HCT116 (cell line): Measurements from ENCODE around the gene CYP4F12.
A peak's percentile ranks its signal among the peaks of the same experiment; 100 is the strongest.

ENCODE experiments used
- CTCF ChIP-seq, 3 experiments: fragments of 200-600 bp in 1 of 3; sonication (generic) in 1 of 3; IDR thresholded peaks in 2 of 3; conservative IDR thresholded peaks in 1 of 3; 2 replicates each; pipeline ENCODE4 v1.5.1; 2012 to 2017; ENCODE audit warnings: low read depth in 2 of 3, low read length in 2 of 3, antibody characterized with exemption in 1 of 3, borderline replicate concordance in 1 of 3, control low read depth in 1 of 3, mild to moderate bottlenecking in 1 of 3, mixed read lengths in 1 of 3, mixed run types in 1 of 3, moderate library complexity in 1 of 3; ENCODE audit not compliant: insufficient read depth in 1 of 3
- EZH2 ChIP-seq: fragments of 200-600 bp; sonication (generic); IDR thresholded peaks from 2 replicates; pipeline ENCODE4 v1.6.1; 2017; ENCODE audit warnings: antibody characterized with exemption, mixed run types
- JUND ChIP-seq: IDR thresholded peaks from 2 replicates; pipeline ENCODE4 v1.6.1; 2012
- MAX ChIP-seq: IDR thresholded peaks from 2 replicates; pipeline ENCODE4 v1.6.1; 2012
- POLR2A ChIP-seq: IDR thresholded peaks from 2 replicates; pipeline ENCODE4 v1.7.0; 2011; ENCODE audit warnings: borderline replicate concordance; ENCODE audit not compliant: insufficient read depth, insufficient read length; ENCODE audit errors: extremely low read depth
- POLR2AphosphoS5 ChIP-seq: IDR thresholded peaks from 2 replicates; pipeline ENCODE4 v1.6.1; 2011; ENCODE audit warnings: mild to moderate bottlenecking, low read depth, low read length, moderate library complexity
- RAD21 ChIP-seq: IDR thresholded peaks from 2 replicates; pipeline ENCODE4 v1.6.1; 2012; ENCODE audit warnings: low read depth, mild to moderate bottlenecking
- REST ChIP-seq: IDR thresholded peaks from 2 replicates; pipeline ENCODE4 v1.6.1; 2012; ENCODE audit warnings: low read depth
- SIN3A ChIP-seq: IDR thresholded peaks from 2 replicates; pipeline ENCODE4 v1.6.1; 2012; ENCODE audit warnings: low read depth
- SP1 ChIP-seq: IDR thresholded peaks from 2 replicates; pipeline ENCODE4 v1.6.1; 2012; ENCODE audit warnings: low read depth
- TCF7L2 ChIP-seq: IDR thresholded peaks from 2 replicates; pipeline ENCODE4 v1.7.0; 2011; ENCODE audit warnings: borderline replicate concordance, inconsistent platforms; ENCODE audit not compliant: insufficient read depth, insufficient read length; ENCODE audit errors: extremely low read depth

GRCh38 chr19:15652559-15653278, 20.2 kb upstream of the CYP4F12 start:
- TF ChIP-seq RAD21 (no peak), POLR2AphosphoS5 (no peak), CTCF (IDR thresholded peaks at IDR 0.05 in 2 of 3, conservative IDR thresholded peaks at IDR 0.05 in 1 of 3; ENCODE audit: borderline replicate concordance in 1 of 3, insufficient read depth in 1 of 3, low read depth in 2 of 3, low read length in 2 of 3) (no peak), MAX (no peak), POLR2A (no peak), REST (peak; percentile 48), JUND (no peak), EZH2 (no peak), TCF7L2 (no peak), SIN3A (no peak), SP1 (no peak)
